ENCODE measurements around the gene PAX4.
"Not testable (repeated sequence)": the region's sequence is repeated elsewhere in the genome, so short reads cannot be mapped to it uniquely, and the experiment has no call there.

The PAX4 gene

GRCh38 chr7:127585044-127585953 lies 32.6 kb downstream of the PAX4 start, which contains the start of gene GCC1:
Gene GCC1 (minus strand): TSS chr7:127585596. CDS start chr7:127585182, 414 bp downstream.
- peak; percentile 43 for DNase-seq (ENCODE audit: low read depth)

GRCh38 chr7:127584648-127585043 lies 33.3 kb downstream of the PAX4 start:
- DNase-seq (ENCODE audit: low read depth): no peak

GRCh38 chr7:127582361-127582760 lies 35.6 kb downstream of the PAX4 start:
- DNase-seq (ENCODE audit: low read depth): no peak

GRCh38 chr7:127581716-127582115 lies 36.2 kb downstream of the PAX4 start:
- peak; percentile 34 for DNase-seq (ENCODE audit: low read depth)

- DNase-seq (ENCODE audit: low read depth): no peak
These were observed 37.3 kb downstream of the PAX4 start for GRCh38 chr7:127580612-127581011.

- no peak for DNase-seq (ENCODE audit: low read depth)
These were observed 39.1 kb downstream of the PAX4 start for GRCh38 chr7:127578711-127579275.

- no peak for DNase-seq (ENCODE audit: low read depth)
These were observed 39.8 kb downstream of the PAX4 start for GRCh38 chr7:127578036-127578684.

- DNase-seq (ENCODE audit: low read depth): no peak
These were observed 46.0 kb downstream of the PAX4 start for GRCh38 chr7:127571741-127572505.

GRCh38 chr7:127568034-127568433 lies 49.9 kb downstream of the PAX4 start:
- DNase-seq (ENCODE audit: low read depth): not testable (repeated sequence)

GRCh38 chr7:127566242-127566641 lies 51.7 kb downstream of the PAX4 start:
- no peak for DNase-seq (ENCODE audit: low read depth)
